Astrocyte (in vitro differentiated cells and primary cell): ENCODE measurements around the gene CCL8. TPM values are rescaled to one million over a fixed set of nuclear protein-coding genes. Genes with fewer than 3 reads are reported as not detected.

Experiments used
- DNase-seq: peaks from one replicate; pipeline ENCODE4 v3.0.0-alpha.2; 2010; ENCODE audit warnings: low read depth
- FAIRE-seq: peaks from 2 replicates; lab custom pipeline; 2011; peaks lifted over from hg19 to GRCh38; lab: Jason Lieb, UNC
- H2AFZ ChIP-seq: 2 replicates; pipeline ENCODE4 v1.6.0; 2012; ENCODE audit warnings: low read depth, low read length, inconsistent platforms
- H3K27ac ChIP-seq: 2 replicates; pipeline ENCODE4 v1.5.1; 2011; ENCODE audit warnings: low read depth, low read length, inconsistent platforms
- H3K27me3 ChIP-seq: 2 replicates; pipeline ENCODE4 v1.6.0; 2011; ENCODE audit warnings: low read length, inconsistent platforms; ENCODE audit not compliant: insufficient read depth
- H3K36me3 ChIP-seq: 2 replicates; pipeline ENCODE4 v1.5.1; 2011; ENCODE audit warnings: low read length, inconsistent platforms; ENCODE audit not compliant: insufficient read depth
- H3K4me1 ChIP-seq: 2 replicates; pipeline ENCODE4 v1.5.1; 2011; ENCODE audit warnings: low read length, inconsistent platforms; ENCODE audit not compliant: insufficient read depth
- H3K4me2 ChIP-seq: 2 replicates; pipeline ENCODE4 v1.6.0; 2012; ENCODE audit warnings: low read length, inconsistent platforms
- H3K4me3 ChIP-seq: 2 replicates; pipeline ENCODE4 v1.5.1; 2011; ENCODE audit warnings: low read depth, mild to moderate bottlenecking, low read length, inconsistent platforms; ENCODE audit not compliant: insufficient read depth
- H3K79me2 ChIP-seq: 2 replicates; pipeline ENCODE4 v1.6.0; 2012; ENCODE audit warnings: mild to moderate bottlenecking, low read length, inconsistent platforms; ENCODE audit not compliant: insufficient read depth
- H3K9ac ChIP-seq: 2 replicates; pipeline ENCODE4 v1.6.0; 2012; ENCODE audit warnings: mild to moderate bottlenecking, low read length, inconsistent platforms
- H3K9me3 ChIP-seq: 2 replicates; pipeline ENCODE4 v1.5.1; 2012; ENCODE audit warnings: low read depth, mild to moderate bottlenecking, low read length, inconsistent platforms; ENCODE audit not compliant: insufficient read depth
- H4K20me1 ChIP-seq: 2 replicates; pipeline ENCODE4 v1.6.0; 2012; ENCODE audit warnings: low read length, inconsistent platforms; ENCODE audit not compliant: insufficient read depth
- H3K27ac Mint-ChIP-seq: one replicate; pipeline ENCODE4 v1.8.0; 2021; ENCODE audit warnings: mild to moderate bottlenecking, mixed read lengths; ENCODE audit not compliant: unreplicated experiment
- H3K27me3 Mint-ChIP-seq: one replicate; pipeline ENCODE4 v1.8.0; 2021; ENCODE audit warnings: low read depth, mixed read lengths; ENCODE audit not compliant: unreplicated experiment
- H3K36me3 Mint-ChIP-seq: one replicate; pipeline ENCODE4 v1.8.0; 2021; ENCODE audit warnings: low read depth, mixed read lengths; ENCODE audit not compliant: unreplicated experiment
- H3K4me1 Mint-ChIP-seq: one replicate; pipeline ENCODE4 v1.8.0; 2021; ENCODE audit warnings: low read depth, mixed read lengths; ENCODE audit not compliant: unreplicated experiment
- H3K4me3 Mint-ChIP-seq: one replicate; pipeline ENCODE4 v1.8.0; 2021; ENCODE audit warnings: mild to moderate bottlenecking, moderate library complexity, mixed read lengths; ENCODE audit not compliant: unreplicated experiment
- H3K9me3 Mint-ChIP-seq: one replicate; pipeline ENCODE4 v1.8.0; 2021; ENCODE audit warnings: mild to moderate bottlenecking, mixed read lengths; ENCODE audit not compliant: unreplicated experiment
- CTCF ChIP-seq: IDR thresholded peaks from 2 replicates; pipeline ENCODE4 v1.5.1; 2011; ENCODE audit warnings: low read depth, mild to moderate bottlenecking, inconsistent platforms, low read length, moderate library complexity; ENCODE audit not compliant: insufficient read depth
- EZH2 ChIP-seq: IDR thresholded peaks from 2 replicates; pipeline ENCODE4 v1.6.1; 2012; ENCODE audit warnings: mild to moderate bottlenecking, low read length, inconsistent platforms; ENCODE audit not compliant: insufficient read depth
- total RNA-seq: library from RNA; stranded (reverse); gene quantifications from 2 replicates; pipeline ENCODE4 v1.2.1, GENCODE V29; 2021

Gene CCL8
- total RNA-seq, 1 donor from 2014 or later, result not detected

- H3K4me2 ChIP-seq, result no peak overlapping the region
- Mint-ChIP-seq H3K9me3 (no peaks in the 10 kb centered on the region), H3K4me1 (no peaks in the 10 kb centered on the region), H3K4me3 (no peak overlapping the region), H3K27me3 (peaks cover 20% of the 10 kb centered on the region), H3K36me3 (no peaks in the 10 kb centered on the region), H3K27ac (no peak overlapping the region)
- no peak overlapping the region for H2AFZ ChIP-seq
- no peaks in the 10 kb centered on the region for H3K36me3 ChIP-seq
- no peak for TF ChIP-seq CTCF
- no peak for TF ChIP-seq EZH2
- no peak overlapping the region for H3K27ac ChIP-seq
- H3K9ac ChIP-seq, result no peak overlapping the region
- H3K4me3 ChIP-seq, result no peak overlapping the region
- H3K79me2 ChIP-seq, result no peaks in the 10 kb centered on the region
- peaks cover 6% of the 10 kb centered on the region for H3K27me3 ChIP-seq
- H3K9me3 ChIP-seq, result no peaks in the 10 kb centered on the region
- no peaks in the 10 kb centered on the region for H4K20me1 ChIP-seq
- peak; percentile 46 for DNase-seq
- H3K4me1 ChIP-seq, result no peaks in the 10 kb centered on the region
- no peak for FAIRE-seq
Observed at GRCh38 chr17:34312080-34312479, 7.2 kb upstream of the CCL8 start.

DNA sequence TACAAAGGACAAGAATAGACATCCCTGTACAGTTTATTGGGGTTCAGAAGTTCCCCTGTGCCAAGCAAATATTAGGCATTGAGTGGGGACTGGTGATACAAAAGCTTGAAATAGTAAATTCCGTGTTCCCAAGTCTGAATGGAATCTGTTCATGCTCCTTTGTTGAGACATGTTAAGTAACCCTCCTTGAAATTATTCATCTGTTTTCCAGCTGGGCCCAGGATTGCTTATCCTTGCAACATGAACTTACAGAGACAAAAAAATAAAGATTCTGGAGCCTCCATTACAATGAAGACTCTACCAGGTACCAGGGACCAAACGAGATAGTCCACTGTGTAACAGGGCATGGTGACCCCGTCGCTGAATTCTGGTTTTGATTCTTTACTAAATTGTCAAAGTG is 6.1 kb upstream of the CCL8 start:
- no peak overlapping the region for H3K4me3 Mint-ChIP-seq
- no peaks in the 10 kb centered on the region for H4K20me1 ChIP-seq
- H3K9ac ChIP-seq, result no peak overlapping the region
- H2AFZ ChIP-seq, result no peak overlapping the region
- no peak for FAIRE-seq
- H3K27ac ChIP-seq, result no peak overlapping the region
- no peaks in the 10 kb centered on the region for H3K4me1 ChIP-seq
- H3K36me3 Mint-ChIP-seq, result no peaks in the 10 kb centered on the region
- H3K4me3 ChIP-seq, result no peak overlapping the region
- peaks cover 6% of the 10 kb centered on the region for H3K27me3 ChIP-seq
- TF ChIP-seq EZH2 (no peak), CTCF (no peak)
- no peak overlapping the region for H3K27ac Mint-ChIP-seq
- H3K9me3 Mint-ChIP-seq, result no peaks in the 10 kb centered on the region
- H3K4me2 ChIP-seq, result no peak overlapping the region
- no peaks in the 10 kb centered on the region for H3K79me2 ChIP-seq
- no peaks in the 10 kb centered on the region for H3K9me3 ChIP-seq
- no peaks in the 10 kb centered on the region for H3K4me1 Mint-ChIP-seq
- H3K36me3 ChIP-seq, result no peaks in the 10 kb centered on the region
- peaks cover 17% of the 10 kb centered on the region for H3K27me3 Mint-ChIP-seq
- DNase-seq, result no peak

GRCh38 chr17:34314279-34314678 is 5.0 kb upstream of the CCL8 start:
- no peak for FAIRE-seq
- Histone ChIP-seq H3K79me2 (no peaks in the 10 kb centered on the region), H2AFZ (no peak overlapping the region), H3K4me2 (no peak overlapping the region), H3K9me3 (no peaks in the 10 kb centered on the region), H3K27ac (no peak overlapping the region), H3K9ac (no peak overlapping the region), H3K27me3 (peaks cover 6% of the 10 kb centered on the region), H3K36me3 (no peaks in the 10 kb centered on the region), H3K4me1 (no peaks in the 10 kb centered on the region), H3K4me3 (no peak overlapping the region), H4K20me1 (no peaks in the 10 kb centered on the region)
- Mint-ChIP-seq H3K4me1 (no peaks in the 10 kb centered on the region), H3K9me3 (no peaks in the 10 kb centered on the region), H3K27ac (no peak overlapping the region), H3K4me3 (no peak overlapping the region), H3K36me3 (no peaks in the 10 kb centered on the region), H3K27me3 (peaks cover 15% of the 10 kb centered on the region)
- no peak for DNase-seq
- TF ChIP-seq EZH2 (no peak), CTCF (no peak)
